Measurements from ENCODE around the gene APCDD1.

GRCh38 chr18:10499230-10499629, 44.8 kb downstream of the APCDD1 start:
- TF ChIP-seq CTCF (IDR thresholded peaks at IDR 0.05 in 8 of 11, conservative IDR thresholded peaks at IDR 0.05 in 3 of 11) (no peak), POLR2A (IDR thresholded peaks at IDR 0.05) (no peak)

Data from spleen (tissue), 7 donors.